NCI-H82 (cell line): Measurements from ENCODE around the gene CCDC149.

ENCODE experiments used
- DNase-seq: peaks from one replicate; lab custom pipeline; 2025; lab: John Stamatoyannopoulos, UW

The CCDC149 gene

GRCh38 chr4:24777536-24778463 lies 135.0 kb downstream of the CCDC149 start:
- DNase-seq, result no peak

- no peak for DNase-seq
Observed at GRCh38 chr4:24775750-24776149, 137.1 kb downstream of the CCDC149 start.

- DNase-seq, result no peak
Observed at GRCh38 chr4:24775032-24775605, 137.7 kb downstream of the CCDC149 start.

- DNase-seq, result no peak
Observed at GRCh38 chr4:24774452-24774851, 138.4 kb downstream of the CCDC149 start.

- no peak for DNase-seq
Observed at GRCh38 chr4:24772952-24773351, 139.9 kb downstream of the CCDC149 start.

DNA sequence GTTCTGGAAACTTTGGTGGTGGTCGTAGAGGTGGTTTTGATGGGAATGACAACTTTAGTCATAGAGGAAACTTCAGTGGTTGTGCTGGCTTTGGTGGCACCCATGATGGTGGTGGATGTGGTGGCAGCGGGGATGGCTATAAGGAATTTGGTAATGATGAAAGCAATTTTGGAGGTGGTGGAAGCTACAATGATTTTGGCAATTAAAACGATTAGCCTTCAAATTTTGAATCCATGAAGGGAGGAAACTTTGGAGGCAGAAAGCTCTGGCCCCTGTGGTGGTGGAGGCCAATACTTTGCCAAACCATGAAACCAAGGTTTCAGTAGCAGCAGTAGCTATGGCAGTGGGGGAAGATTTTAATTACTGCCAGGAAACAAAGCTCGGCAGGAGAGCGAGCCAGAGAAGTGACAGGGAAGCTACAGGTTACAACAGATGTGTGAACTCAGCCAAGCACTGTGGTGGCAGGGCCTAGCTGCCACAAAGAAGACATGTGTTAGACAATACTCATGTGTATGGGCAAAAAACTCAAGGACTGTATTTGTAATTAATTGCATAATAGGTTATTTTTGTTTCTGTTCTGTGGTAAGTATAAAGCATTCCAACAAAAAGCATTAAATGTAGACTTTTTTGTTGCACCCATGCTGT lies 140.7 kb downstream of the CCDC149 start:
- no peak for DNase-seq

DNA sequence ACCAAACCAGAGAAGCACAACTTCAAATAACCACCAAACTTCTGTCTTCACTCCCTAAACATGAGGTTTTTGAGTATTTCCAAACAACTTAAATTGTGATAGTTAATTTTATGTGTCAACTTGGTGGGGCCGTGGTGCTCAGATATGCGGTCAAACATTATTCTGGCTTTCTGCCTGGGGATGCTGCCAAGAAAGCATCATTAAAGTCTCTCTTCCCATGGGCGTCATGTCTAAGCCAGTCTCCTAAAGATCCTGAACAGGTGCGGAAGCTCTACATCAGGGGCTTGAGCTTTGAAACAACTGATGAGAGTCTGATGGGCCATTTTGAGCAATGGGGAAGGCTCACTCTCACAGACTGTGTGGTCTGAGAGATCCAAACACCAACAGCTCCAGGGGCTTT lies 141.6 kb downstream of the CCDC149 start:
- no peak for DNase-seq

DNA sequence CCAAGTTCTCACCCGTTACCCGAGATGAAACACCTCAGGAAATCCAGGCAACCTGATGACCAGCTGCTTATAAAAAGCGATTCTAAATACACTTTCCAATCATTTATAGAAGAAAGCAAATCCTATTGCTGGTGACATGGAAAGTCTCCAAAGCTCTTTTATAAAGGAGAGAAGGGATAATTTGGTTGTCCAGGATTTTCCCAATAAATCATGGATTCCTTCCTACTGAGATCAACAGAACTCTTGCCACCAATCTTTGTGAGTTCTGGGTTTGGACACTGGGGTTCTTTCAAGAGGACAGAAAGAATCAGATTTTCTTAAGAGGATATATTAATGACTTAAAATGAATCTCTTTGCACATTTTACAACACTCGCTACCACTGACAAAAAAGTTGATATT lies 142.2 kb downstream of the CCDC149 start:
- DNase-seq, result no peak

DNA sequence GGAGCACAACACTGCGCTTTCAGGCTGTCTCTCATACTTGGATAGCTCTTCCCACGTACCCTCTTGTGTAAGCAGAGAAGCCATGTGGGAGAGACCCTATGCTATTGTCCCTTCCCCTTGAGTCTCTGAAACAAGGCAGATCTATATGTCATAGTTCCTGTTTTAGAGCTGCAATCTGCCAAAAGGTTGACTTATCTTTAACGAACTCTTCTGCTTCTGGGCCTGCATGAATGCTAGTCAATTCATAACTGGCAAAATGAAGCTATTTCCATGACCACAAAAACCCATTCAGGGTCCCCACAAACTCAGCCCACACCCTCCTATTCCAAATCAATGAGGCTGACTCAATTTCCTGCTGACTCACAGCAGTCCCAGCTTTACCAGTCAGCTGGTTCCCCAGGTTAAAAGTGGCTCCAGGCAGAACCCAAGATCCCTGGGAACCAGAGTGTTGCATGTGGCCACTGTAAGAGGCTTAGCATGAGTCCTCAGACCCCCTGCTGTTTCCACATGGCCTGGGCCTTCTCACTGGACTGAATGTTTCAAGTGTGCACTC lies 142.7 kb downstream of the CCDC149 start:
- DNase-seq, result peak; percentile 34

DNA sequence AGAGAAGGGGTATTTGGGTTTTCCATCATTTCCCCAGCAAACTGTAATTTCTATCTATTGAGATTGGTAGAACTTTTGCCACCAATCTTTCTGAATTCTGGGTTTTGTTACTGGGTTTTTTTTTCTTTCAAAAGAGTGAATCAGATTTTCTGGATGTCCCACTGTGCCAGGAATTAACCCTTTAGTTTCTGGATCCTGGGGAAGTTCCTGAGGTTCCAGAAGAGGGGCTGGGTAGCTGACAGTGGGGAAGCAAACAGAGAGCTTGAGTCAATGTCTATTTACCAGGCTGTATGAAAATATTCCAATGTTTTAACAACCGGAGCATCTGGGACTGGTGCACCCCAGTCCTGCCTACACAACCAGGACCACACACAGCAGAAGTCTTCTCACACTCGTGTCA lies 143.3 kb downstream of the CCDC149 start:
- no peak for DNase-seq

DNA sequence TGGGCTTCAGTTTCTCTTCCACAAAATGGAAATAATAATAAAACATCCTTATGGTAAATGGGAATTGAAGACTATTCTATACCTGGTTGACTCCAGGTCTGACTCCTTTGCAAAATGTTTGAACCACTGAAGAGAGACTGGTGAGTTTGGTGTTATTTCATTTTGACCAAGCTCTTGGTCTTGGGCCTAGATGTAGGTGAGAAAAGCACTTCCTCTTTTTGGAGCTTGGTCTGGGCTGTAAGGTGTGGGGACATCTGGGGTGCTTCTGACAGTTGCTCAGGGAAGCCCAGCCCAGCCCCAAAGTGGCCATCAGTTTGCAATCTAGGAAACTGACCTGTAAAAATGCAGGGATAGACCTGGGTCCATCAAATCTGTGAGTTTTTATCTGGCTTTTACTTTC lies 144.2 kb downstream of the CCDC149 start:
- DNase-seq, result no peak

DNA sequence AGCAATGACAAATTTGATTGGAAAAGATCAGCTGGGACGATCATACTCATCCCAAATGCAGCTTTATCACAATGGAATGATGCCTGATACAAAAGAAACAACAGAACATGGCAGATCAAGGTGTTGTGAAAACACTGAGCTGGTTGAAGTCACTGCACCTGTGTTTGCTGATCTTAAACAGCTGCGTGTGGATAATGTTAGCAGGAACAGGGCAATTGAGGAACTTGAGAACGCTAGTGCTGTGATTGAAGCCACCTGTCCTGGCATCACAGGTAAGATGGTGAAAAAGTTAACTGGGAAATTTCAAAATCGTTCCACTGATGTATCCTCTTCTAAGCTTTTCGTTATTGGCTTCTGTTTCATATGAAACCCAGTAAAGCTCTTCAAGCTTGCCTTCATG lies 144.8 kb downstream of the CCDC149 start:
- no peak for DNase-seq

- peak; percentile 1 for DNase-seq
Observed at GRCh38 chr4:24765376-24765988, 147.4 kb downstream of the CCDC149 start.

DNA sequence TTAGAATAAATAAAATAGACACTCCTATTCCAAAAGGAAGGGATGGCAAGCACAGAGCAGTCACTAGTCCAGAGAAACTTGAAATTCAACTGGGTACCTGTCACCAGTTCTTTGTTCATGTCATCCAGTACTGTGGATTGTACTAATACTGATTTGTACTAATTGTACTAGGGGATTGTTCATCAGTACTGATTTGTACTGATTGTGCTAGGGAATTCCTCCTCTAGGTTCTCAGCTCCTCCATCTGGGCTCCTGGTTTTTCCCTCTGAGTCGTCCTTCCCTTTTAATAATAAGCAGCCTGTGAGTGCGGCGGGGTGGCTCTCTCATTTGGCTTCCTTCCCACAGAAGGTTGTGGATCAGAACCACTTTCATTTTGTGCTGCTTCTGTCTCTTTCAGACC lies 148.5 kb downstream of the CCDC149 start:
- DNase-seq, result peak; percentile 8

DNA sequence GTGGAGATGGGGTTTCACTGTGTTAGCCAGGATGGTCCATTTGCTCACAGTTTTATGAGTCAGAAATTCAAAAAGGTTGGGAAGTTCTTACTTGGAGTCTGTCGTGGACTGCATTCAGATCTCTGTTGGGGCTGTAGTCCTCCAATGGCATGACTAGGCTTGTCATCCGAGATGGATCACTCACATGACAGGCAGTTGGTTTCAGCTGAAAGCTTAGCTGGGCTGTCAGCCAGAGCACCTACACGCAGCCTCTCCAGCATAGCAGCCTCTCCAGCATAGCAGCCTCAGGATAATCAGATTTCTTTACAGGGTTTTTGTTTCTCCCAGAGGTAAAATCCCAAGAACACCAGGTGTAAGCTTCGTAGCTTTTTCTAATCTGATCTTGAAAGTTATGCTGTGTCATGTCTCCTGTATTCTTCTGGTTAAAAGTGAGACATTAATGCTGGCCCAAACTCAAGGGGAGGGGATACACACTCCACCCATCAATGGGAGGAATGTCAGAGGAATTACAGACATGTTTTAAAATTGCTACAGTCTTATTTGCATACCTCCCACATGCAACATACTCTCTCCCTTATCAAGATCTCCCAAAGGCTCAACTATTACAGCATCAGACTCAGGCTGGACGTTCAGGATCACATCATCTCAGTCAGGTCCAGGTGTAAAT lies 149.1 kb downstream of the CCDC149 start:
- peak; percentile 84 for DNase-seq
